ENCODE results near the gene MT2A. TPM values are rescaled to one million over a fixed set of nuclear protein-coding genes. Genes with fewer than 3 reads are reported as not detected.
A peak's percentile ranks its signal among the peaks of the same experiment; 100 is the strongest.

The MT2A gene
- total RNA-seq, 2 donors from 2014 or later, result 25.6 to 114 TPM

DNA sequence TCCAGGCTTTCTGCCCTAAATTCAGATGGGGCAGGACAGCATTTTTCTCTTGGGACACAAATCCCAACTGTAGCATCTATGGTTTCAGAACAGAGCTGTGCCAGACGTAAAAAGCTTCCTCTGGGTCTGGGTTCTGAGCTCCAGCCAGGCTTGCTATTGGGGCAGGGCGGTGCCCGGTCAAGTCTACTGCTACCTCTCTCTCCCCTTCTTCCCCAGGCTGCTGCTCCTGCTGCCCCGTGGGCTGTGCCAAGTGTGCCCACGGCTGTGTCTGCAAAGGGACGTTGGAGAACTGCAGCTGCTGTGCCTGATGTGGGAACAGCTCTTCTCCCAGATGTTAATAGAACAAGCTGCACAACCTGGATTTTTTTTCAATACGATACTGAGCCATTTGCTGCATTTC lies 25.2 kb downstream of the MT2A start:
- H3K4me1 Mint-ChIP-seq, result peaks cover 9% of the 10 kb centered on the region
- peaks cover 62% of the 10 kb centered on the region for H3K27me3 Mint-ChIP-seq
- H3K27ac Mint-ChIP-seq, result no peak overlapping the region
- no peaks in the 10 kb centered on the region for H3K36me3 Mint-ChIP-seq (ENCODE audit: low read depth)
- ATAC-seq (replicated peaks), result no peak
- no peak overlapping the region for H3K4me3 Mint-ChIP-seq
- no peaks in the 10 kb centered on the region for H3K9me3 Mint-ChIP-seq

DNA sequence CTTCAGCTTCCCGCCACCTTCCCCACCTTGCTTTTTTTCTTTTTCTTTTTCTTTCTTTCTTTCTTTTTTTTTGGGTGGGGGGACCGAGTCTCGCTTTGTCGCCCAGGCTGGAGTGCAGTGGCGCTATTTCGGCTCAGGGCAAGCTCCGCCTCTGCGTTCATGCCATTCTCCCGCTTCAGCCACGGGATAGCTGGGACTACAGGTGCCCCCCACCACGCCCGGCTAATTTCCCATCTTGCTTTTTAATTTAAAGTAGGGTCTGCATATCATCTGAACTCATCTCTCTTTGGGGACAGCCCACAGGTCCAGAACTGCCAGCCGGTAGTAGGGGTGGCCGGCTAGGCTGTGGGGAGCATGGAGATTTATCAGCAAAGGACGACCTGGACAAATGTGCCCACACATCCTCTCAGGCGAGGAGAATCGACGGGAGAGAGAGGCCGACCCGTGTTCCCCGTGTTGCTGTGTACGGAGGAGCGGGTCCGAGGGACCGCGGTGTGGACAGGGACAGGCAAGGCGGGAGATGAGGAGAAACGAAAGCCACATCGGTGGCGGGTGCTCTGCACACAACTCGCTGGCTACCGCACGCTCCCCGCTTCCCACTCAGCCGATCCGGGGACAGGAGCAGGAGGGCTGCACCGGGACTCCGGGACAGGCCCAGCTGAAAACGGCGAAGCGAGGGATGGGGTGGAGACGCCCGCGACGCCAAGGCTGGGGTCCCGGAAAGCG lies 26.5 kb downstream of the MT2A start:
- peak overlapping the region; percentile 76 for H3K4me3 Mint-ChIP-seq
- no peaks in the 10 kb centered on the region for H3K36me3 Mint-ChIP-seq (ENCODE audit: low read depth)
- ATAC-seq (replicated peaks), result no peak
- H3K27ac Mint-ChIP-seq, result no peak overlapping the region
- H3K9me3 Mint-ChIP-seq, result no peaks in the 10 kb centered on the region
- H3K27me3 Mint-ChIP-seq, result peaks cover 70% of the 10 kb centered on the region
- H3K4me1 Mint-ChIP-seq, result peaks cover 9% of the 10 kb centered on the region

DNA sequence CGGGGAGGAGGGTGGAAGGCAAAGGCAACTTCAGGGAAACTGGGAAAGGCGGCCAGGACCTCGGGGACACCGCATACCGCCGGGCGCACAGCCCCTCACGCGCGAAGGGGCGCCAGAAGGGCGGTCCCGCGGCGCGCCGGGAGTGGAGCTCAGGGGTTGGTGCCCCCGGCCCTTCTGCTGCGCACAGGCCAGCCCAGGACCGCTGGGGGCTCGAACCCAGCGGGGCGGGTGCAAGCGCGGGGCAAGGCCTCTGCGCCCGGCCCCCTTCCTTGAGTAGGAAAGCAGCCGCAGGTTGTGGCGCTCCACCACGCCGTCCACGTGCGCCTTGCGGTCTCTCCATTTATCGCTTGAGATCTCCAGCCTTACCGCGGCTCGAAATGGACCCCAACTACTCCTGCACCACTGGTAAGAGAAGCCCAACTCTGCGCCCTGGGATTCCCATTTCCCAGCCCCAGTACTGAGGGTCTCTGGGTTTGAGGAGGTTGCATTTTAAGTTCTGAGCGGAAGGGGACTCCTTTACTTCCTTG lies 27.1 kb downstream of the MT2A start:
- Mint-ChIP-seq H3K36me3 (ENCODE audit: low read depth) (no peaks in the 10 kb centered on the region), H3K4me1 (peaks cover 9% of the 10 kb centered on the region), H3K27me3 (peaks cover 72% of the 10 kb centered on the region), H3K9me3 (no peaks in the 10 kb centered on the region), H3K4me3 (peak overlapping the region; percentile 76), H3K27ac (no peak overlapping the region)
- no peak for ATAC-seq (replicated peaks)

DNA sequence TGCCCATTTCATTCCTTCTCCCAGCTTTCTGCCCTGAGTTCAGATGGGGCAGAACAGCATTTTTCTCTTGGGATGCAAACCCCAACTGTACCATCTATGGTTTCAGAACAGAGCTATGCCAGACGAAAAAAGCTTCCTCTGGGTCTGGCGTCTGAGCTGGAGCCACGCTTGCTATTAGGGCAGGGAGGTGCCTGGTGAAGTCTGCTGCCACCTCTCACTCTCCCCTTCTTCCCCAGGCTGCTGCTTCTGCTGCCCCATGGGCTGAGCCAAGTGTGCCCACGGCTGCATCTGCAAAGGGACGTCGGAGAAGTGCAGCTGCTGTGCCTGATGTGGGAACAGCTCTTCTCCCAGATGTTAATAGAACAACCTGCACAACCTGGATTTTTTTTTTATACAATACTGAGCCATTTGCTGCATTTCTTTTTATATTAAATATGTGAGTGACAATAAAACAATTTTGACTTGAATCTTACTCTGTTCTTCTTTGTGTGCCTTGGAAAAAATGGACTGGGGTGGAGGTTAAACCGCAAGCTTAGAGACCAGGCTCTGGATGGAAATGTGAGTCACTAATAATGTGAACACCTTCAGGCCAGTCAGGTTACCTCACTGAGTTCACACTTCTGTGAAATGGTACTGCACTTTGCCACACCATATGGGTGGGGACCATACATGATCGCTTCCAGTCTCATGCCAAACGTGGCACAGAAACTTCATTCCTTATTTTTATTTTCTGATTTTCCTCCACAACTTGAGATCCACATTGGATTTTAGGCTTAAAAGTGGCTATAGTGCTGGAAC lies 28.4 kb downstream of the MT2A start:
- ATAC-seq (replicated peaks), result no peak
- H3K27me3 Mint-ChIP-seq, result peaks cover 65% of the 10 kb centered on the region
- no peak overlapping the region for H3K27ac Mint-ChIP-seq
- H3K4me1 Mint-ChIP-seq, result peaks cover 7% of the 10 kb centered on the region
- peak overlapping the region; percentile 49 for H3K4me3 Mint-ChIP-seq
- H3K9me3 Mint-ChIP-seq, result no peaks in the 10 kb centered on the region
- H3K36me3 Mint-ChIP-seq (ENCODE audit: low read depth), result no peaks in the 10 kb centered on the region

DNA sequence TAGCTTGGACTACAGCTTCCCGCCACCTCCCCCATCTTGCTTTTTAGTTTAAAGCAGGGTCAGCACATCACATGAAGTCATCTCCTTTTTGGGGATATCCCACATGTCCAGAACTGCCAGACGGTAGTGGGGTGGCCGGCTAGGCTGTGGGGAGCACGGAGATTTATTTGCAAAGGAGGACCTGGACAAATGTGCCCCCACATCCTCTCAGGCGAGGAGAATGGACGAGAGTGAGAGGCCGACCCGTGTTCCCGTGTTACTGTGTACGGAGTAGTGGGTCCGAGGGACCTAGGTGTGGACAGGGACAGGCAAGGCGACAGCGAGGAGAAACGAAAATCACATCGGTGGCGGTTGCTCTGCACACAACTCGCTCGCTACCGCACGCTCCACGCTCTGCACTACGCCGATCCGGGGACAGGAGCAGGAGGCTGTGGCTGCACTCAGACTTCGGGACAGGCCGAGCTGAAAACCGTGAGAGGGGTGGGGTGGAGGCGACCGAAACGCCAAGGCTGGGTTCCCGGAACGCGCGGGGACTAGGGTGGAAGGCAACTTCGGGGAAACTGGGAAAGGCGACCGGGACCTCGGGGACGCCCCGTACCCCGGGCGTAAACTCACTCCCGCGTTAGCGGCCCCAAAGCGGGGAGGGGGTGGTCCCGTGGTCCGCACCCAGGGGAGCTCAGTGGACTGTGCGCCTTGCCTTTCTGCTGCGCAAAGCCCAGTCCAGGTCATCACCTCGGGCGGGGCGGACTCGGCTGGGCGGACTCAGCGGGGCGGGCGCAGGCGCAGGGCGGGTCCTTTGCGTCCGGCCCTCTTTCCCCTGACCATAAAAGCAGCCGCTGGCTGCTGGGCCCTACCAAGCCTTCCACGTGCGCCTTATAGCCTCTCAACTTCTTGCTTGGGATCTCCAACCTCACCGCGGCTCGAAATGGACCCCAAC lies 29.7 kb downstream of the MT2A start, which contains the start of gene MT1A:
MT1A (plus strand) TSS at position 853 of the 937 bp plus-strand sequence; CDS start at position 926, 73 bp downstream.
- peaks cover 58% of the 10 kb centered on the region for H3K27me3 Mint-ChIP-seq
- no peaks in the 10 kb centered on the region for H3K9me3 Mint-ChIP-seq
- peaks cover 6% of the 10 kb centered on the region for H3K4me1 Mint-ChIP-seq
- H3K4me3 Mint-ChIP-seq, result peak within 1 kb of the TSS; percentile 49
- H3K27ac Mint-ChIP-seq, result no peak within 1 kb of the TSS
- ATAC-seq (replicated peaks), result peak; percentile 57
- no peaks in the 10 kb centered on the region for H3K36me3 Mint-ChIP-seq (ENCODE audit: low read depth)

DNA sequence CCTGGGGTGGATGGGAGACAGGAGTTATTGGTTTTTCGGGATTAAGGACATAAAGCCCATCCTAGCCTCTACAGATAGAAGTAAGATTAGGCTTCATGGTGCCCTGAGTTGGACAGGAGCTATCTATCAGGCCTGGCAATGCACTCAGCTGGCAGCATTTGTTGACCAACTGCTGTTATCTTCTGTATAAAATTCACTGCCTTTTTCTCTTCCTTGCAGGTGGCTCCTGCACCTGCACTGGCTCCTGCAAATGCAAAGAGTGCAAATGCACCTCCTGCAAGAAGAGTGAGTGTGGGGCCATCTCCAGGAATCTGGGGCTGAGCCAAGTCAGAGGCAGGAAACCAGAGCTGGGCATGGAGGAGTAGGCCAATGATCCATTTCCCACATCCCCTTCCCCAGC lies 30.7 kb downstream of the MT2A start:
- no peaks in the 10 kb centered on the region for H3K9me3 Mint-ChIP-seq
- H3K4me1 Mint-ChIP-seq, result peaks cover 11% of the 10 kb centered on the region

DNA sequence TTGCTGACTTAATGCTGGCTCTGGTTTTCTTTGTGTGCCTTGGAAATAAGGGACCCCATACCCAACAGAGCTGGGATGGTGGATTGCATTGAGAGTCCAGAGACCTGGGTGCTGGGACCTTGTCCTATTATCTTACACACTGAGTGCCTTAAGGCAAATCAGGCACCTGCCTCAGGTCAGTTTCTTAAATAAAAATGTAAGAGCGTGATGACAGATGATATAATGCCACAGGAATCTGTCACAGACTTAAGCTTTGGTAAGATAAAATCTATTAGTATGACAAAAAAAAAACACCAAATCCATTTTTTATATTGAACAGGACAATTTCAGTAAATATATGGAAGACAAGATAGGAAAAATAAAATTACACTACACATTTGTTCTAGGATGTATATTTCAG lies 31.7 kb downstream of the MT2A start:
- no peak for ATAC-seq (replicated peaks)
- Mint-ChIP-seq H3K27me3 (peaks cover 41% of the 10 kb centered on the region), H3K4me1 (peaks cover 9% of the 10 kb centered on the region), H3K4me3 (no peak overlapping the region), H3K9me3 (no peaks in the 10 kb centered on the region), H3K36me3 (ENCODE audit: low read depth) (no peaks in the 10 kb centered on the region), H3K27ac (no peak overlapping the region)

More for the DNA sequence above, 30.7 kb downstream of the MT2A start:
- Mint-ChIP-seq H3K27me3 (peaks cover 49% of the 10 kb centered on the region), H3K4me3 (peak overlapping the region; percentile 49), H3K36me3 (ENCODE audit: low read depth) (no peaks in the 10 kb centered on the region), H3K27ac (no peak overlapping the region)
- ATAC-seq (replicated peaks), result no peak

DNA sequence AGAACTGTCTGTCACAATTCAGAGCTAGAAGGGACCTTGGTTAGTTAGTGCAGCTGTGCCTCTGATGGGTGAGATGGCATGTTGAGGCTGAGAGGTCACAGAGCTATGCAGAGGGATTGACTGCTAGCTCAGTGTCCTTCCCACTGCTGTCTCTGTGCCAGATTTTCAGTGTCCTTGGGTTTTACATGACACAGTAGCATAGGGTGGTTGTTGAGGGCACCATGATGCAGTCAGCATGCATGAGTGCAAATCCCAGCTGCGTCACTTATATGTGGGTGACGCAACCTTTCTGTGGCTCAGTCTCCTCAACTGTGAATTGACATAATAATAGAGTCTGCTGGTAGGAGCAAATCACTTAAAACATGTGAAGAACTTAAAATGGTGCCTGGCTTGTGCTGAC lies 32.8 kb downstream of the MT2A start:
- no peak for ATAC-seq (replicated peaks)
- H3K4me1 Mint-ChIP-seq, result peaks cover 8% of the 10 kb centered on the region
- peaks cover 34% of the 10 kb centered on the region for H3K27me3 Mint-ChIP-seq
- H3K4me3 Mint-ChIP-seq, result no peak overlapping the region
- no peaks in the 10 kb centered on the region for H3K9me3 Mint-ChIP-seq
- H3K27ac Mint-ChIP-seq, result no peak overlapping the region
- no peaks in the 10 kb centered on the region for H3K36me3 Mint-ChIP-seq (ENCODE audit: low read depth)

DNA sequence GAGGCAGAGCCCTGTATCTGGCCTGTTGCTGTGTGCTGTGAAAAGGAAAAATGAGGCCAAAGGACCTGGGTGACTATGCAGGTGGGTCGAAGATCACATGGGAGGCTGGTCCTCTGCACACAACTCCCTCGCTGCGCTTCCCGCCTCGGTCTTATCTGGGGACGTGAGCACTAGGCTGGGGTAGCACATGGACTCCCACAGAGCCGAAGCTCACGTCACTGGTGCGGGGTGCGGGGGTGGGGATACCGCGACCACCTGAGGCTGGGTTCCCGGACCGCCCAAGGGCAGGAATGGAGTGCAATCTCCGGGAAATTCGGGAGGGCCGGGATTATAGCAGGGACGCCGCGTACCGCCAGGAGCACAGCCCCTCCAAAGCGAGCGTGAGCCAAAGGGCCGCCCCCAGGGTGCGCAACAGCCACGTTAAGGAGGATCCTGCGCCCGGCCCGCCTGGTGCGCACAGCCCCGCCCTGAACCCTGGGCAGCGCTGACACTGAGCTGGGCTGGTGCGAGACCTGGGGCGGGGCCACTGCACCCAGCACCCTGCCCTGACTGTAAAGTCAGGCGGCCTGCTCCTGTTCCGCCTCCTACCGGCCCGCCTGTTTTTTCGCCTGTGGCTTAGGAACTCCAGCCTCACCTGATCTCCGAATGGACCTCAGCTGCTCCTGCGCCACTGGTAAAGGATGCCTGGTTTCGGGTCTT lies 34.8 kb downstream of the MT2A start:
- peak overlapping the region; percentile 48 for H3K27ac Mint-ChIP-seq

DNA sequence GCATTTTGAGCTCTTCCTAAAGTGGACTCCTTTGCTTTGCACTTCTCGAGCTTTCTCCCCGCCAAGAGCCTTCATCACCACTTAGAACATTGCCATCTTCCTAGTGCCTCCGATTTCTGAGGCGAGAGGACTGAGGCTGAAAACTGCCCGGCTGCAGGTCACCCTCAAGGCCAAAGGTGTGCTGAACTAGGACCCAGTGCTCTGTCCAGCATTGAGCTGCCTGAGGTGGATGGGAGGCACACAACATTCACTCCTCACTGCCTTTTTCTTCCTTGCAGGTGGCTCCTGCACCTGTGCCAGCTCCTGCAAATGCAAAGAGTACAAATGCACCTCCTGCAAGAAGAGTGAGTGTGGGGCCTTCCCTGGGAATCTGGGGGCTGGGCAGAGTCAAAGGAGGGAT lies 35.4 kb downstream of the MT2A start:
- H3K4me1 Mint-ChIP-seq, result peaks cover 8% of the 10 kb centered on the region
- peaks cover 11% of the 10 kb centered on the region for H3K27me3 Mint-ChIP-seq

More for the DNA sequence above, 34.8 kb downstream of the MT2A start:
- no peaks in the 10 kb centered on the region for H3K9me3 Mint-ChIP-seq
- H3K4me3 Mint-ChIP-seq, result peak overlapping the region; percentile 74
- H3K36me3 Mint-ChIP-seq (ENCODE audit: low read depth), result no peaks in the 10 kb centered on the region
- peaks cover 8% of the 10 kb centered on the region for H3K4me1 Mint-ChIP-seq
- peak; percentile 99 for ATAC-seq (replicated peaks)
- peaks cover 15% of the 10 kb centered on the region for H3K27me3 Mint-ChIP-seq

DNA sequence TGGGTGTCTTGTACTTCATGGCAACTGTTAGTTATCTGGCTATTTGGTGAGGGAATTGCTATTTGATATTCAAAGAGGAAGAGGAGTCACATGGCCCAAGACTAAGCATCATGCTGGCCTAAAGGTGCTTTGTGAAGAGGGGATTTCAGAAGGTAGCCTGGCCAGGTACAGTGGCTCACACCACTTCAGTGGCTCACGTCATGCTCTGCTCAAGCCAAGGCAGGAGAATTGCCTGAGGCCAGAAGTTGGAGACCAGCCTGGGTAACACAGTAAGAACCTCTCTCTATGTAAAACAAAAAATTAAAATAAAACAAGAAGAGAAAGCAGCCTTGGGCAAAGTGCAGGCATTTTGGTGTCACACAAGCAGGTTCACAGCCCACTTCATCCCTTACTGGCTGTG lies 36.9 kb downstream of the MT2A start:
- H3K4me1 Mint-ChIP-seq, result peaks cover 8% of the 10 kb centered on the region
- no peaks in the 10 kb centered on the region for H3K9me3 Mint-ChIP-seq
- peaks cover 3% of the 10 kb centered on the region for H3K27me3 Mint-ChIP-seq
- no peak for ATAC-seq (replicated peaks)
- H3K4me3 Mint-ChIP-seq, result no peak overlapping the region
- no peak overlapping the region for H3K27ac Mint-ChIP-seq
- no peaks in the 10 kb centered on the region for H3K36me3 Mint-ChIP-seq (ENCODE audit: low read depth)

More for the DNA sequence above, 35.4 kb downstream of the MT2A start:
- Mint-ChIP-seq H3K9me3 (no peaks in the 10 kb centered on the region), H3K27ac (peak overlapping the region; percentile 48), H3K4me3 (peak overlapping the region; percentile 74), H3K36me3 (ENCODE audit: low read depth) (no peaks in the 10 kb centered on the region)
- no peak for ATAC-seq (replicated peaks)

DNA sequence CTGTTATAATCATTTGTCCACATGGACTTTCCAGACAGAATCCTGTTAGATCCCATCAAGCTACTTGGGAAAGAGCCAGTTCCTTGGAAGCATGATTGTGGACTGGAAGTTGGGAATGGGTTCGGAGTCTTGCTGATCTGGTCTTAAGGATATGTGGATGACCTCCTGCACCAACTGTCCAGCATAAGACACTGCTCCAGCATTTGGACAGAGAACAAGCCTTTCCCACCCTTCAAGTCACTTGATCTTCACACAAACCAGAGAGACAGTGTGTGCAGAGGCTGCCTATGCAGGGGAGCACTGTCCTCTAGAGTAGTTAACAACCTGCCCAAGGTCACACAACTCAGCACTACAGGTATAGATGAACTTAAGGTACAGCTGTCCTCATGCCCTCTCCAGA lies 37.5 kb downstream of the MT2A start:
- H3K27ac Mint-ChIP-seq, result no peak overlapping the region
- H3K27me3 Mint-ChIP-seq, result peaks cover under 1% of the 10 kb centered on the region
- H3K9me3 Mint-ChIP-seq, result no peaks in the 10 kb centered on the region
- H3K4me3 Mint-ChIP-seq, result no peak overlapping the region
- H3K4me1 Mint-ChIP-seq, result peaks cover 8% of the 10 kb centered on the region
- no peak for ATAC-seq (replicated peaks)
- no peaks in the 10 kb centered on the region for H3K36me3 Mint-ChIP-seq (ENCODE audit: low read depth)

DNA sequence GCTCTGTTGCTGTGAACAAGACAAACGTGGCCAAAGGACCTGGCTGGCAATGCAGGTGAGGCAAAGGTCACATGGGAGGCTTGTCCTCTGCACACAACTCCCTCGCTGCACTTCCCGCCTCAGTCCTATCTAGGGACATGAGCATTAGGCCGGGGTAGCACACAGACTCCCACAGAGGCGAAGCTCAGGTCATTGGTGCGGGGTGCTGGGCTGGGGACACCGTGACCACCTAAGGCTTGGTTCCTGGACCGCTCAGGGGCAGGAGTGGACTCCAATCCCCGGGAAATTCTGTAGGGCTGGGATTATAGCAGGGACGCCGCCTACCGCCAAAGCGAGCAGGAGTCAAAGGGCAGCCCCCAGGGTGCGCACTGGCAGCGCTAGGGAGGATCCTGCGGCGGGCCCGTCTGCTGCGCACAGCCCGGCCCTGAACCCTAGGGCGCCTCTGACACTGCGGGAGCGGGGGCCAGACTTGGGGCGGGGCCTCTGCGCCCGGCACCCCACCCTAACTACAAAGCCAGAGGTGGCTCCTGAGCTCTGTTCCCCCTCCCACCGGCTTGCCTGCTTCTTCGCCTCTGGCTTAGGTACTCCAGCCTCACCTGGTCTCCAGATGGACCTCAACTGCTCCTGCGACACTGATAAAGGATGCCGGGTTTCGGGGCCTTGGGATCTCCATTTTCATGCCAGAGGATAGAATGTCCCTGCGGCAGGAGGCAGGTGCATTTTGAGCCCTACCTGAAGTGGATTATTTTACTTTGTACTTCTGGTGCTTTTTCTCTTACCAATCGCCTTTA lies 39.5 kb downstream of the MT2A start:
- Mint-ChIP-seq H3K27me3 (peaks cover 6% of the 10 kb centered on the region), H3K4me1 (peaks cover 8% of the 10 kb centered on the region), H3K27ac (no peak overlapping the region), H3K4me3 (no peak overlapping the region), H3K9me3 (no peaks in the 10 kb centered on the region), H3K36me3 (ENCODE audit: low read depth) (no peaks in the 10 kb centered on the region)
- no peak for ATAC-seq (replicated peaks)
